ENCODE results near the gene SV2C.

- no peak for TF ChIP-seq CTCF (IDR thresholded peaks at IDR 0.05; ENCODE audit: borderline replicate concordance, extremely low read depth, low read length, poor library complexity, severe bottlenecking)
- no peak for TF ChIP-seq EZH2 (IDR thresholded peaks at IDR 0.05; ENCODE audit: borderline replicate concordance, low read depth, low read length, severe bottlenecking)
Observed at GRCh38 chr5:76264681-76265080, 181.5 kb downstream of the SV2C start.
